Ramos (cell line): ENCODE measurements around the gene USHBP1.

ENCODE experiments used
- in situ Hi-C: fragments of 300-500 bp; cut with MboI; formaldehyde crosslinking; loops from one replicate; pipeline ENCODE4 v1.14.3; 2022; ENCODE audit warnings: low sequenced_read_pairs; ENCODE audit not compliant: unreplicated experiment

USHBP1 gene, protein sequence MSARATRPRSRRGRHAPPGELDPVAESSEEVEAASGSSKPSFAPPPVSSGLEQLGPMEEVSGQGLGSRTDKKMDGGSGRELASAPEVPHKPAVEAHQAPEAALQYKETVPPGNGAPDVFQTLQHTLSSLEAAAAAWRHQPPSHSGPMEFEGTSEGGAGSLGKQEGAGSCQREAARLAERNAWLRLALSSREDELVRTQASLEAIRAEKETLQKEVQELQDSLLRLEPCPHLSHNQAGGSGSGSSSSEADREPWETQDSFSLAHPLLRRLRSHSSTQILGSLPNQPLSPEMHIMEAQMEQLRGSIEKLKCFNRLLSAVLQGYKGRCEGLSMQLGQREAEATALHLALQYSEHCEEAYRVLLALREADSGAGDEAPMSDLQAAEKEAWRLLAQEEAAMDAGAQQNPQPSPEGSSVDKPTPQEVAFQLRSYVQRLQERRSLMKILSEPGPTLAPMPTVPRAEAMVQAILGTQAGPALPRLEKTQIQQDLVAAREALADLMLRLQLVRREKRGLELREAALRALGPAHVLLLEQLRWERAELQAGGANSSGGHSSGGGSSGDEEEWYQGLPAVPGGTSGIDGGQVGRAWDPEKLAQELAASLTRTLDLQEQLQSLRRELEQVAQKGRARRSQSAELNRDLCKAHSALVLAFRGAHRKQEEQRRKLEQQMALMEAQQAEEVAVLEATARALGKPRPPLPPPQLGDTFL

DNA sequence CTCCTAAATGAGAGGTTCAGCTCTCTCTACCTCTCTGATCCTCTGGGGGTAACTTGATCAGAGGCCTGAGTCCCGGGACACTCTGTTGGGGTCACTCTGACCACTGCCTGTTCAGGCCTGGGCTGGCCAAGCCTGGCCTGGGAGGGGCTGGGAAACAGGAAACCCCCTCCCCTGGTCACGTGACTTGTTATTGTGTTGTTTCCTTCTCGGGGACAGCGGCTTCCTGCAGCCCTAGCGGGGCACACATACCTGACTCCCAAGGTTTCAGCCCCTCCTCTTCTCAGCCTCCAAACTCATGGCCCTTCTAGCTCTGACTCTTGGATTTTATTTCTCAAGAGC is at the start of gene USHBP1:
TSS of gene USHBP1 (minus strand) at position 105 of the 339 bp plus-strand sequence. CDS start 446 bp downstream, outside the sequence.
- in situ Hi-C loops, result no loop called here

DNA sequence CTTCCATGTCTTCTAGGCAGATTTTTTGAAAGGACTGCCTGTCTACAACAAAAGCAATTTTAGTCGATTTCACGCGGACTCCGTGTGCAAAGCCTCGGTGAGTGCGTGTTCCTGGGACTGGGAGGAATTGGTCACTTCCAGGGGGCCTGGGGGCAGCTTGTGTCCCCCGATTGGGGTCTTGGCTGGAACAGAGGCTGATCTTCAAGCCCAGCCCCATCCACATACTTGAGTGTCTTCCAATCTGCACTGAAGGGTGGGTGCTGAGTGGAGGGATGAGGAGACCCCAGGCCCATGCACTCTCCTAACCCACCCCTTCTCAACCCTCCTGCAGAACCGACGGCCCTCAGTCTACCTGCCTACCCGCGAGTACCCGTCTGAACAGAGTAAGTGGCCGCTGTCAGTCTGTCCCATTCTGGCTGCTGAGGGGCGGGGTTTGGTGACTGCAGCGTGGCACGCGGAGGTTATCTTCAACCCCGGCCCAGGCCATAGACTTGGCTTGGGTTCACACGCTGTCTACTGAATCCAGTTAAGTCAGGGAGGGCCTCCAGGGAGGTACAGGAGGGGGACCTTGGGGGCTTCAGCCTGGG is 49.6 kb upstream of the USHBP1 start:
- in situ Hi-C loops, result no loop called here

DNA sequence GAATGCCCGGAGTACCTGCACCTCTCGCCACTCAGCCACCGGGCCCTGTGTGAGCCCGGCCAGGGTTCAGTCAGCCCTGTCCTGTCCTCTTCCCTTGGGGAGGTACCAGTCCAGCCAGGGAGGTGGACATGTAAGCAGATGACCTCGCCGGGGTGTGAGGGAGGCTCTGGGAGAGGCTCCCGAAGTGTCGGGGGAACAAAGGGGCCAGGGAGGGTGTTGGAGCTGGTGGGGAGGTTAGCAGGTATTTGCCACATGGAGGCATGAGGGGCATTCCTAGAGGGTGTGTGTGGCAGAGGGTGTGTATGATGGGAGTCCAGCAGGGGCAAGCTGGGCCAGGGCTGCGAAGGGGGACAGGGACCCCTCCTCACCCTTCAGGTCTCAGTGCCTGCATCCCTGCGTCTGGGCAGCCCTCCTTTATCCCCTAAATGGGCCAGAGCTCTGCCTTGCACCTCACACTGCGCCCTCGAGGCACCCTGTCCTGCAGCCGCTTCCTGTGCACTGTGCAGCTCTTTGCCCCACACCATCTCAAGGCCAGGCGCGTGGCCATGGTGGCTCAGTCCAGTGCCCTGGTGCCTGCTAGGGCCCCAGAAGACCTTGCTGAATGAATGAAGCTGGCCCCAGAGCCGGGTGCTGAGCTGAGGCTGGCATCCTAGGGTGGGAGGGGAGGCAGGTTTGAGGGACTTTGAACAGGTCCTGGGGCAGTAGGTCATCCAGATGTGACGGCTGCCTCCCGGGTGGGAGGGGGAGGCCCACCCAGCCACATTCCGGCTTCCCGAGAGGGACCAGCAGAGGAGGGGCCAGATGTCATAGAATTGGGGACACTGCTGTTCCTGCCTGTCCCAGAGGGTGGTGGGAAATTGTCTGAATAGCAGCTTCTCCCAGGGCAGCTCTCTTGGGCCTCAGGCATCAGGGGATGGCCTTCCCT is 47.9 kb upstream of the USHBP1 start:
- in situ Hi-C loops, result no loop called here

DNA sequence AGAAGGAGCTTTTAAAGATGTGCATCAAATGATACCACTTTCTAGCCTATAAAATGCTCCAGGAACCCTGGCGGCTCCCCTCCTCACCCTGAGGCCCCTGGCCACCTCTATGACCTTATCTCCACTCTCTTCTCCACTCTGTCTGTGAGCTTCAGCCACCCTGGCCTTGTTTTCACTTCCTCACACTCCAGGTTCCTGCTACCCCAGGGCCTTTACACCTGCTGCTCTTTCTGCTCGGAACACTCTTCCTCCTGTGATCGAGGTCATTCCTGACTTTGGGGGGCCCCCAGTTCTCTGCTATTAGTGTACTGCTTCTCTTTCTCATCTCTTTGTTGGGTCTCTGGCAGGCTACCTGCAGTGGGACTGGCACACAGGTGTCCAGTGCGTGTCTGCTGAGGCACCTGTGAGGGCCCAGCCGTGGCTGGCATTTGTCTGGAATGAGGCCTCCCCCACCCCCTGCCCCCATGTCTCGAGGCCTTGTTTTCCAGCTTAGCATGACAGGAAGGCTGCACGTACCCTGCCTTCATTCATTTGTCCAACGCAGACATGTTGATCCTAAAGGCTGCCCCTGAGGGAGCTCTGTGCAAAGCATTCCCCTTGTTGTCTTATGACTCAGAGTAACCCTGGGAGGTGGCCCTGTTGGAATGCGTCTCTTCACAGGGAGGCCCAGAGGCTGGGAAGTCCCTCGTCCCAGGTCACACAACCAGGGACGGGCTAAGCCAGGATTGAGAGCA is 47.1 kb upstream of the USHBP1 start:
- in situ Hi-C loops, result no loop called here

DNA sequence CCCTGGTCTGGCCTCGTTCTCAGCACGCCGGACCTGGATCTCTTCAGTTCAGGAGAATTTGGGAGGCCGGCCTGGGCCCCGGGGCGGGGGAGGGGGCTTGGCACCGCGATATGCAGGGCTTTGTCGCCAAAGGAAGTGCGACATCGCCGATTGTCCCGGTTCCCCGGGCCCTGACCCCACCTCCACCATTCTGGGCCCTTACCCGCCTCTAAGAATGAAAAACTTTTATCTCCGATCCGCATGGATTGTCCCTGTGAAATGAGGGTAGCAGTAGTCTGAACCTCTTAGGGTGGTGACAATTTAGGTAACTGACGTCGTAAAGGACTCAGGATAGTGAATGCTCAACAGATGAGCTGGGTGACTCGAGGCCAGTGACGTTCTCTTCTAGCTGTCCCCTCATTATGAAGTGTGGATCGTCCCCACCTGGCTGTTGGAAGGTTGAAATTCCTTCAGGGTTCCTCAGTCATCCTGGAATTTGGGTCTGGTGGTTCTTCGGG is 45.5 kb upstream of the USHBP1 start:
- in situ Hi-C loops, result no loop called here

GRCh38 chr19:17309198-17309964 is 44.8 kb upstream of the USHBP1 start, which contains the start of gene DDA1:
Gene DDA1, plus strand, starts transcription at chr19:17309563. Its CDS starts 92 bp downstream, at chr19:17309655.
- in situ Hi-C loops, result no loop called here

DNA sequence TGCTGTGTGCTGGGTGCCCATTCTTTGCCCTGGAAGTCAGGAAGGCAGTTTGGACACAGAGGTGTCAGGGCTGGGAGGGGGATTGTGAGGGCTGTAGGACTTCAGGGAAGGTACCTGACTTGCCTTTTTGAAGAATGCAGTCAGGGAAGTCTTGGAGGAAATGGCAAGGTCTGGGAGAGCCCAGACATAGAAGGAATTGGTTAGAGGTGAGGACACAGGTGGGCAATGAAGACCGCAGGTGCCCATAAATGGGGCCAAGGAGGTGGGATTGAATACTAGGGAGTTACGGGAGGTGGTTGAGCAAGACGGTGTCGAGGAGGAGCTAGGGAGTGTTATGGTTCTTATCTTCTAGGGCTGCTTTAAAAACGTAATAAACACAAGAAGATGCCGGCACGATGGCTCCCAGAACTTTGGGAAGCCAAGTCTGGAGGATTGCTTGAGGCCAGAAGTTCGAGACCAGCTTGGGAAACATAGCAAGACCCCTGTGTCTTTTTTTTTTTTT is 43.4 kb upstream of the USHBP1 start:
- in situ Hi-C loops, result no loop called here

- in situ Hi-C loops, result no loop called here
Observed at GRCh38 chr19:17306285-17306714, 41.8 kb upstream of the USHBP1 start.

GRCh38 chr19:17305517-17306284 is 41.2 kb upstream of the USHBP1 start, which contains the start of gene MRPL34:
Gene MRPL34, plus strand, starts transcription at chr19:17305872. Its CDS starts 21 bp downstream, at chr19:17305893.
- in situ Hi-C loops, result no loop called here

DNA sequence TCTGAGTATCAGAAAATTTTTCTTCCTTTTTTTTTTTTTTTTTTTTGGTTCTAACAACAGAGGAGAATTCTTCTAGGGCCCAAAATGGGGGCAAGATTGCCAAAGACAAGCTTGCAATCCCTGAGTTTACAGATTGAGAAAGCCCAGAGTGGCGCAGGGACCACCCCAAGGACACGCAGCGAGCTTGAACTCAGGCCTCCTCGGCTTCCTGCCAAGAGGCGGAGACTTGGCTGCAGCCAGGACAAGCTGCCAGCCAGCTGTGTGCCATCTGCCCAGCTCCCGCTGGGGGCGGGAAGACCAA is 40.6 kb upstream of the USHBP1 start:
- in situ Hi-C loops, result no loop called here

DNA sequence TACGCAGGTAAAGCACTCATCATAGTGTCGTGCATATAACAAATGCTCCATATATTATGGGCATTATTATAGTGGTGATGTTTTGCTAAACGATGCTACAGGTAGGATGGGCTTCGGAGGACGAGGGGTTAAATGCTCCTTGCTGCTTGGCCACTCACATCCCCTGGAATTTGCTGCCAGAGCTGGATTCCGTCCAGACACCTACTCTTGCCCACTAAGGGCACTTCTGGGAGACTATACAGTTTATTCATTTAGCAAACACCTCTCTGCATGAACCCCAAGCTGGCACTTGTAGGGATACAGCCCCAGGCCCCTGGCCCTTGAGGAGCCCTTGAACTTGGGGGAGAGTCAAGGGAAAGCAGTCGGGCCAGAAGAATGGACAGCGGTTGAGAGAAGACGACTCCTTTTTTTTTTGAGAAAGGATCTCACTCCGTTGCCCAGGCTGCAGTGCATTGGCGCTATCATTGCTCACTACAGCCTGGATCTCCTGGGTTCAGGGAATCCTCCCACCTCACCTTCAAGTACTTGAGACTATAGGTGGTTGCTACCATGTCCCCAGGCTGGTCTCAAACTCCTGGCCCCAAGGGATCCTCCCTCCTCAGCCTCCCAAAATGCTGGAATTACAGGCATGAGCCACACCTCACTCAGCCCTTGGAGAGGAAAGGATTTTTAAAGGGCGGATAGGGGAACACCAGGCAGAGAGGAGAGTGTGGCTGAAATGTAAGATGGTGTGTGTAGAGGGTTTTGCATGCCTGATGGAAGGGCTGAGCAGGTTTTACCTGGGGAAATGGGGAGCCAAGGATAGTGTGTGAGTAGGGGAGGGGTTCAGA is 40.1 kb upstream of the USHBP1 start:
- in situ Hi-C loops, result no loop called here

- in situ Hi-C loops, result no loop called here
Observed at GRCh38 chr19:17303940-17304267, 39.4 kb upstream of the USHBP1 start.

DNA sequence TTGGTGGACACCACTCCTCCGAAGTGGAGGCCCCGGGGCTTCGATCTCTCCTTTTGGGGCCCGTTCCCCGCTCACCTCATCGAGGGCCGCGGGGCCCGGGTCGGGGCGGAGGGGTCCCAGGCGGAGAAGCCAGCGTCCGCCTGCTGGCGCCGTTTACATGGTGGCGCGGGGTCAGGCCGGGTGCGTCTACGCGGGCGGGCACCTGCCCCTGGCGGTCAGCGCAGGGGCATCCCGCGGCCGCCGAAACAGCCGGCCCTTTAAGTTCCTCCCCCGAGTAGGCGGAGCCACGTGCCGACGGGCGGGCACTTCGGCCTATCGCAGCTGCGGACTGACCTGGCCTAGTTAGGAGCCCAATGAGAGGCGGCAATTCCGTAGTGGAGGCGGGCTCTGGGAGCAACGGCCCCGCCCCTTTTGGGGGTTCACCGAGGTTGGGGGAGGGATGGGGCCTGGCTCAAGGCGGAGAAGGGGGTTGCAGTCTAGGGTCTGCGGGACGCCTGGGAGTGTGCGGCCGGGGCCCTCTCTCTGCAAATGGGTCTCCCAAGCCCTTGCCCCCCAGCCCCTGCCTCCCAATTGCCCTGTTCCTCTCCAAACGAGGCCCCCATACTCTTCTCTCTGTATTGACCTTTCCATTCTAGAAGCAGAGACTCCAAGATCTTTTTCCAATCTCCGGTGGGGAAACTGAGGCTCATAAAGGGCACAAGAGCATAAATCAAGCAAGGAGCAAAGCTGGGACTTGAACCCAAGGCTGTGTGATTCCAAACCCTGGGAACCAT is 38.8 kb upstream of the USHBP1 start, which contains the start of gene ABHD8:
TSS of gene ABHD8 (minus strand) at position 259 of the 773 bp plus-strand sequence. CDS start 1,809 bp downstream, outside the sequence.
- in situ Hi-C loops, result no loop called here

DNA sequence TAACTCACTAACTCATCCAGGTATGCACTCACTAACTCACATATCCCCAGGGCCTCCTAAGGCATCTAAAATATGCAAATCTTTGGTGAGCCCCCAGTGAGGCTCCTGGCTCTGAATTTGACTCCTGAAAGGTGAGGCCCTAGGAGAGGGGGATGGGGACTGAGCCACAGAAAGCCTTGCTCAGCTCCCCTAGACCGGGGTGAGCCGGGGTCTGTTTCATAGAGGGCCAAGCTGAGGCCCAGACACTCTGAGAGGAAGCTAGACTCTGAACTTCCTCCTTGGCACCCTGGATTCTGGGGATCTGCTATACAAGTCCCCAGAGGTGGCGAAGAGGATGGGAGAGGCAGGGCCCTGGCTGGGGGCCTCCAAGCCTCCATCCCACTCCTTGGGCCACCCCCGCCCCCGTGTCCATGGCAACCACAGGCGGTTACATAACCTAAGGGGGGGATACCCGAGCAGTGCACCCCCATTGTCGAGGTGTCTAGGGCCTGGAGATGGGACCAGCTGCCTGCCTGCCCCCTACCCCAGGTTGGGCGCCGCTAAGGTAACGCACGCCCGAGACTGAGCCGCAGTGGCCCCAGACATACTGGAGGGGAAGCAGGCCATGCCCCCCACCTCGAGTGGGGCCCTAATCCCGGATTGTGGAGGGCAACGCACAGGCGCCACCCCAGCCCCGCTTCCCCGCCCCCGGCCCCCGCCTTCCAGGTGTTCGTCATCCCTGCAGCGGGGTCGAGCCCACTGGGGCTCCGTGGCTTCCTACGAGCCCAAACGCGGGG is 38.0 kb upstream of the USHBP1 start:
- in situ Hi-C loops, result no loop called here

DNA sequence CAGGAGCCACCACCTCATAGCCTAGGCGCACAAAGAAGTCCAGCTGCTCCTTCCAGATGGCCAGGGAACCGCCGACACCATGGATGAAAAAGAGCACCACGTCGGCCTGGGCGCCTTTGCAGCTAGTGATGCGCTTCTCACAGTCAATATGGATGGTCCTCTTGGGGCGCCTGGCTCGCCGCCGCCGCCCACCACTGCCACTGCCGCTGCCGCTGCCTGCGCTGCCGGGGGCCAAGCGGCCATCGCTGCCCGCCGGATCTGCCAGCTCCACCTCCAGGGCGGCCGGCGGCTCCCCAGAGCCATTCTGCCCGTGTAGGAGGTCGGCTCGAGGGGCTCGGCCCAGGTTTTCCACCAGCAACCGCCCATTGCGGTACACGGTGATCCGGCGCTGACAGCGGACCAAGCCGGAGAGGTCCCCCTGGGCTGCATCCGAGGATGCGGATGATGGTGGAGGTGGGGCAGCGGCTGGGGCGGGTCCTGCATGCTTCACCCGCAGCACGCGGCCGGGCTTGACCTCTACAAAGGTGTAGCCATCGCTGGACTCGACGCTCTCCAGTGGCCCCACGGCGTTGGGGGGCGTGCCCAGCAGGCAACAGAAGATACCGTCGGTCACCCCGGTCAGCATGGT is 36.6 kb upstream of the USHBP1 start:
- in situ Hi-C loops, result no loop called here
